Midbrain (tissue), 1 donor: ENCODE measurements around the gene CHD3.

Experiments used
- DNase-seq: peaks from one replicate; lab custom pipeline; 2025; lab: John Stamatoyannopoulos, UW

Gene CHD3

GRCh38 chr17:7888184-7888920 lies at the start of gene CHD3:
CHD3 (plus strand) TSS chr17:7888789; CDS start chr17:7889001, 212 bp downstream.
- no peak for DNase-seq

GRCh38 chr17:7839190-7839875 lies 49.3 kb upstream of the CHD3 start:
- no peak for DNase-seq

GRCh38 chr17:7839876-7840261 lies 48.7 kb upstream of the CHD3 start:
- DNase-seq = no peak

GRCh38 chr17:7840441-7840840 lies 48.1 kb upstream of the CHD3 start:
- DNase-seq = no peak

- no peak for DNase-seq
These were observed 47.7 kb upstream of the CHD3 start for GRCh38 chr17:7840875-7841274.

GRCh38 chr17:7841396-7841914 lies 47.1 kb upstream of the CHD3 start:
- peak; percentile 85 for DNase-seq

- DNase-seq = peak; percentile 87
These were observed 46.6 kb upstream of the CHD3 start for GRCh38 chr17:7841915-7842379.

GRCh38 chr17:7842380-7843256 lies 46.0 kb upstream of the CHD3 start:
- DNase-seq = no peak

- no peak for DNase-seq
These were observed 45.4 kb upstream of the CHD3 start for GRCh38 chr17:7843257-7843535.

GRCh38 chr17:7843536-7844291 lies 44.9 kb upstream of the CHD3 start:
- peak; percentile 74 for DNase-seq

GRCh38 chr17:7844292-7845154 lies 44.1 kb upstream of the CHD3 start:
- DNase-seq = peak; percentile 97

- DNase-seq = no peak
These were observed 43.1 kb upstream of the CHD3 start for GRCh38 chr17:7845359-7846062.

- DNase-seq = no peak
These were observed 42.4 kb upstream of the CHD3 start for GRCh38 chr17:7846063-7846735.

GRCh38 chr17:7846765-7847661 lies 41.6 kb upstream of the CHD3 start:
- DNase-seq = no peak

GRCh38 chr17:7848131-7848579 lies 40.4 kb upstream of the CHD3 start:
- no peak for DNase-seq

- DNase-seq = no peak
These were observed 39.9 kb upstream of the CHD3 start for GRCh38 chr17:7848739-7849129.

GRCh38 chr17:7849130-7849750 lies 39.3 kb upstream of the CHD3 start:
- DNase-seq = no peak
